ENCODE data around the gene PTPRN2. TPM values are rescaled to one million over a fixed set of nuclear protein-coding genes. Genes with fewer than 3 reads are reported as not detected.

PTPRN2 gene
- total RNA-seq, 1 donor from 2014 or later, result 1.8 TPM

GRCh38 chr7:158289761-158290523 lies 297.7 kb downstream of the PTPRN2 start:
- Mint-ChIP-seq H3K9me3 (peaks cover 28% of the 10 kb centered on the region), H3K4me1 (no peaks in the 10 kb centered on the region), H3K4me3 (no peak overlapping the region), H3K27me3 (no peaks in the 10 kb centered on the region), H3K36me3 (ENCODE audit: low read depth) (no peaks in the 10 kb centered on the region), H3K27ac (no peak overlapping the region)
- ChIA-PET POLR2A (no interaction called here), CTCF (no interaction called here)
- ATAC-seq (ENCODE audit: low read depth) (no peak), DNase-seq (no peak)
- intact Hi-C loops (cut with micrococcal nuclease), result no loop called here
- no peak for TF ChIP-seq CTCF (IDR thresholded peaks at IDR 0.05)

GRCh38 chr7:158289231-158289630 lies 298.4 kb downstream of the PTPRN2 start:
- POLR2A ChIA-PET, result no interaction called here
- Mint-ChIP-seq H3K27ac (no peak overlapping the region), H3K9me3 (peaks cover 28% of the 10 kb centered on the region), H3K36me3 (ENCODE audit: low read depth) (no peaks in the 10 kb centered on the region), H3K4me3 (no peak overlapping the region), H3K4me1 (no peaks in the 10 kb centered on the region), H3K27me3 (no peaks in the 10 kb centered on the region)
- CTCF ChIA-PET, result no interaction called here
- no peak for TF ChIP-seq CTCF (IDR thresholded peaks at IDR 0.05)
- DNase-seq, result no peak
- intact Hi-C loops (cut with micrococcal nuclease), result no loop called here
- ATAC-seq (ENCODE audit: low read depth), result no peak

GRCh38 chr7:158286210-158286609 lies 301.4 kb downstream of the PTPRN2 start:
- no peaks in the 10 kb centered on the region for H3K36me3 Mint-ChIP-seq (ENCODE audit: low read depth)
- H3K4me1 Mint-ChIP-seq, result no peaks in the 10 kb centered on the region
- H3K9me3 Mint-ChIP-seq, result peaks cover 28% of the 10 kb centered on the region
- ATAC-seq (ENCODE audit: low read depth) (no peak), DNase-seq (no peak)
- intact Hi-C loops (cut with micrococcal nuclease), result no loop called here
- ChIA-PET CTCF (no interaction called here), POLR2A (no interaction called here)
- no peak for TF ChIP-seq CTCF (IDR thresholded peaks at IDR 0.05)
- no peak overlapping the region for H3K27ac Mint-ChIP-seq
- H3K27me3 Mint-ChIP-seq, result no peaks in the 10 kb centered on the region
- no peak overlapping the region for H3K4me3 Mint-ChIP-seq

- no peaks in the 10 kb centered on the region for H3K27me3 Mint-ChIP-seq
These were observed 302.2 kb downstream of the PTPRN2 start for GRCh38 chr7:158285383-158285770.

More at GRCh38 chr7:158285383-158285770, 302.2 kb downstream of the PTPRN2 start:
- CTCF ChIA-PET, result no interaction called here
- DNase-seq (no peak), ATAC-seq (ENCODE audit: low read depth) (no peak)
- no peak overlapping the region for H3K27ac Mint-ChIP-seq
- intact Hi-C loops (cut with micrococcal nuclease), result no loop called here
- H3K36me3 Mint-ChIP-seq (ENCODE audit: low read depth), result no peaks in the 10 kb centered on the region
- no peak for TF ChIP-seq CTCF (IDR thresholded peaks at IDR 0.05)
- H3K4me1 Mint-ChIP-seq, result no peaks in the 10 kb centered on the region
- no peak overlapping the region for H3K4me3 Mint-ChIP-seq
- H3K9me3 Mint-ChIP-seq, result peaks cover 26% of the 10 kb centered on the region
- POLR2A ChIA-PET, result no interaction called here
